Breast epithelium (tissue), 4 donors: ENCODE data around the gene AOPEP. TPM values are rescaled to one million over a fixed set of nuclear protein-coding genes. Genes with fewer than 3 reads are reported as not detected.

Experiments
- DNase-seq, 2 donors: peaks; one replicate each; pipeline ENCODE4 v3.0.0-alpha.2; 2019; ENCODE audit warnings: low spot score in 2 of 2
- H3K27ac ChIP-seq, 2 donors: fragments of 200-600 bp; sonication (generic) in 1 of 2; one replicate each; pipeline ENCODE4 v1.5.1; 2016 to 2019; ENCODE audit warnings: mild to moderate bottlenecking in 1 of 2
- H3K27me3 ChIP-seq, 2 donors: fragments of 200-600 bp; sonication (generic) in 1 of 2; one replicate each; pipeline versions ENCODE4 v1.5.1 to v1.6.0; 2017 to 2019; ENCODE audit warnings: control low read depth in 1 of 2, mild to moderate bottlenecking in 1 of 2
- H3K36me3 ChIP-seq: fragments of 200-600 bp; one replicate; pipeline ENCODE4 v1.5.1; 2019
- H3K4me1 ChIP-seq, 2 donors: fragments of 200-600 bp; sonication (generic); one replicate each; pipeline ENCODE4 v1.5.1; 2016 to 2019; ENCODE audit warnings: control low read depth in 1 of 2
- H3K4me3 ChIP-seq, 3 donors: fragments of 200-600 bp; sonication (generic); 1 replicate in 2 of 3; 2 replicates in 1 of 3; pipeline ENCODE4 v1.5.1; 2016 to 2019; ENCODE audit warnings: mild to moderate bottlenecking in 3 of 3, moderate library complexity in 2 of 3
- H3K9me3 ChIP-seq, 2 donors: fragments of 200-600 bp; sonication (generic) in 1 of 2; one replicate each; pipeline ENCODE4 v1.5.1; 2016 to 2019; ENCODE audit warnings: control low read depth in 1 of 2
- POLR2A ChIP-seq: fragments of 450-650 bp; IDR thresholded peaks from one replicate; pipeline ENCODE4 v1.6.1; 2016; ENCODE audit warnings: antibody characterized with exemption, mild to moderate bottlenecking, moderate library complexity
- POLR2AphosphoS5 ChIP-seq, 3 donors: sonication (generic); formaldehyde crosslinking; IDR thresholded peaks; one replicate each; pipeline ENCODE4 v1.6.1; 2017; ENCODE audit warnings: antibody characterized with exemption in 3 of 3
- intact Hi-C: fragments of 100-400 bp; cut with DNase I; formaldehyde crosslinking; loops from one replicate; pipeline ENCODE4 v1.15.1; 2023; ENCODE audit warnings: low total_unique reads
- total RNA-seq, 3 donors: library from RNA; depleted of rRNA; stranded (reverse); fragments of >200 nt; gene quantifications; one replicate each; pipeline ENCODE4 v1.1.0, GENCODE V29; 2016
- TF ChIP-seq, protein P1 (sequence below), 3 donors: fragments of 450-650 bp; IDR thresholded peaks; one replicate each; pipeline ENCODE4 v1.5.1; 2016 to 2017; ENCODE audit warnings: antibody characterized with exemption in 3 of 3, mild to moderate bottlenecking in 3 of 3, moderate library complexity in 3 of 3

The AOPEP gene
- total RNA-seq, 3 donors from 2014 or later: 15.5 to 94.1 (median 87.5) TPM

DNA sequence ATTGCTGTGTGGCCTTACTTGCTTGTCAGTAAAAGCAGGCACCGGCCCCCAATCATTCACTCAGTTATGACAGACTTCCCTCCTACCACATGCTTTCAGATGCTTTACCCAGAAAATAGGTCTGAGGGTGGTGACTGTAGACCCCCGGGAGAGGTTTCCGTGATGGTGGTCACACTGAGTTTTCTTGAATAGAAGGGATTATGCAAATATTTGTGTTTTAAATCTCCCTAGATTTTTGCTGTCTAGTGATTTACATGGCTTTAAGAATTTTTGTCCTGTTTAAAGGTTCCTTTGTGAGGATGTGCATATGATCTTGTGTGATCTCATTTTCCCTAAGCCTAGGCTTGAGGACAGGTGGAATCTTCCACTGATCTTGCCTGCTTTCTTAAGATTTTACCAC lies 309.3 kb downstream of the AOPEP start:
- no peak for TF ChIP-seq POLR2AphosphoS5 (IDR thresholded peaks at IDR 0.05)
- no peak for TF ChIP-seq POLR2A
- TF ChIP-seq, protein P1, sequence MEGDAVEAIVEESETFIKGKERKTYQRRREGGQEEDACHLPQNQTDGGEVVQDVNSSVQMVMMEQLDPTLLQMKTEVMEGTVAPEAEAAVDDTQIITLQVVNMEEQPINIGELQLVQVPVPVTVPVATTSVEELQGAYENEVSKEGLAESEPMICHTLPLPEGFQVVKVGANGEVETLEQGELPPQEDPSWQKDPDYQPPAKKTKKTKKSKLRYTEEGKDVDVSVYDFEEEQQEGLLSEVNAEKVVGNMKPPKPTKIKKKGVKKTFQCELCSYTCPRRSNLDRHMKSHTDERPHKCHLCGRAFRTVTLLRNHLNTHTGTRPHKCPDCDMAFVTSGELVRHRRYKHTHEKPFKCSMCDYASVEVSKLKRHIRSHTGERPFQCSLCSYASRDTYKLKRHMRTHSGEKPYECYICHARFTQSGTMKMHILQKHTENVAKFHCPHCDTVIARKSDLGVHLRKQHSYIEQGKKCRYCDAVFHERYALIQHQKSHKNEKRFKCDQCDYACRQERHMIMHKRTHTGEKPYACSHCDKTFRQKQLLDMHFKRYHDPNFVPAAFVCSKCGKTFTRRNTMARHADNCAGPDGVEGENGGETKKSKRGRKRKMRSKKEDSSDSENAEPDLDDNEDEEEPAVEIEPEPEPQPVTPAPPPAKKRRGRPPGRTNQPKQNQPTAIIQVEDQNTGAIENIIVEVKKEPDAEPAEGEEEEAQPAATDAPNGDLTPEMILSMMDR (IDR thresholded peaks at IDR 0.05): no peak
- no peak for DNase-seq
- Histone ChIP-seq H3K36me3 (no peaks in the 10 kb centered on the region), H3K27me3 (no peaks in the 10 kb centered on the region), H3K27ac (no peak overlapping the region), H3K4me1 (no peaks in the 10 kb centered on the region), H3K9me3 (no peaks in the 10 kb centered on the region), H3K4me3 (no peak overlapping the region)
- intact Hi-C loops: no loop called here

DNA sequence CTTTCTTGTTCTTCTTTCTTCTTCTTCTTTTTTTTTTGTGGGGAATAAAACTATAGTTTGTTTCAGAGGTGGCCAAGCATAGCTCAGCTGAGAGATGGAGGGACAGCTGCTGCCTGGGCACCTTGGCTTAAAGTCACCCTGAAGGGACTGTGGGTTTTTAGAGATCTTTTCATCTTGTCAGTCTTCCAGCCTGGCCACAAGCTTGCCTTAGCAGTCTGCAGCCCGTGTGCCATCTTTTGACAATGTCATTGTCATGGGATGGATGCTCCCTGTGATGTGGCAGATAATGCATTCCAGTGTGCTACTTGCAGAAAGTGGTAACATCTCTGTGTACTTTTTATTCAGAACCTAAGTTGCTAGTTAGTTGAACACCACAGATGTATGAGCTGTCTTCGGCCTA lies 310.2 kb downstream of the AOPEP start:
- no peak for DNase-seq
- Histone ChIP-seq H3K27ac (no peak overlapping the region), H3K9me3 (no peaks in the 10 kb centered on the region), H3K4me1 (no peaks in the 10 kb centered on the region), H3K4me3 (no peak overlapping the region), H3K36me3 (no peaks in the 10 kb centered on the region), H3K27me3 (no peaks in the 10 kb centered on the region)
- no peak for TF ChIP-seq POLR2AphosphoS5 (IDR thresholded peaks at IDR 0.05)
- TF ChIP-seq, protein P1 (IDR thresholded peaks at IDR 0.05): no peak
- TF ChIP-seq POLR2A: no peak
- intact Hi-C loops: no loop called here

DNA sequence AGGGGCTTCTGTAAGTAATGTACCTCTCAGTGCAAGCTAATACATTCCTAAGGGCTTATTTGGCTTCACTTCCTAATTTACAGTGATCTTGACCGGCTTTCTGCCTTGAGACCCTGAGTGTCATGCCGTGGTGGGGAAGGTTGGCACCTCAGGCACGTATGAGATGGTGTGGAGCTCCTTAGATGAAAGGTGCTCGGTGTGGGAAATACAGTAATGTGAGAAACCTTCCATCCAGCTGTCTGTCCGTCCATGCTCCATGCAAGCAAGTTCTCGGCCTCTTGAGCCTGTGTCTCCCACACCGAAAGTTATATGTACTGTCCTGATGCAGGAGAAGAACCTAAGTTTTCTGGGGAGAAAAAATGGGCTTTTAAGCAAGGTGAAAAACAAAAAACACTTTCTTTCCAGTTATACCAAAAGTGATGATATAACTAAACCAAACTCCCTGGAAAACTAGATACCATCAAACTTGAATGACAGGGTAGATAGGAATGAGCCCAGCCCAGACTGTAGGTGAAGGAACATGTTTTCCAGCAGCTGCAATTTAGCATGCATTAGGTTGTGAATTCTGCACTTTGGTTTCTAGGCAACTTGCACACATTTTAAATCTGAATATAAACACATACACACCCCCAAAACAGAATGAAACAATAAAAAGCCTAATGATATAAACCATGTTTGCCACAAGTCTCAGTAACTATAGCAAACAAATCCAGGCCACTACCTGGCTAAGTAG lies 311.5 kb downstream of the AOPEP start:
- H3K4me3 ChIP-seq: no peak overlapping the region
- DNase-seq: no peak

DNA sequence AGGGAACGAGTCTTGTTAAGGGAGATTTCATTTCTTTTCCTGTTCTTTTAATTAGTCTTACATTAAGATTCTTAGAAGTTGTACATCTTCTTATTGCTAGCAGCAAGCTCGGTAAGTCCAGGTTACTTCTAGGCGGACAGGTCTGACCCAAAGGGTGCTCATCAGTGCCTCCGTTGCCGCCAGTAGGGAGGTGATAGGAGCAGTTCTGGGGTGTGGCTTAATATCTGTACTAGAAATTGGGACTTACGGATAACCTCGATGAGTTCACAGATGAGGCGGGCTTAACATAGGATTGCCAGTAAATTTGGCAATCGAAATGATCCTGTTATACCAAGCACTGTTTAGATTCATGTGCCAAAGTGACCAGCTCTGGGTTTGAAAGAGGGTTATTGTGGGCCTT lies 312.2 kb downstream of the AOPEP start:
- no peaks in the 10 kb centered on the region for H3K27me3 ChIP-seq
- H3K9me3 ChIP-seq: no peaks in the 10 kb centered on the region
- no peak overlapping the region for H3K4me3 ChIP-seq
- H3K36me3 ChIP-seq: no peaks in the 10 kb centered on the region
- intact Hi-C loops: no loop called here
- no peak for TF ChIP-seq POLR2AphosphoS5 (IDR thresholded peaks at IDR 0.05)
- no peak for TF ChIP-seq POLR2A
- TF ChIP-seq, protein P1 (IDR thresholded peaks at IDR 0.05): no peak
- no peaks in the 10 kb centered on the region for H3K4me1 ChIP-seq
- H3K27ac ChIP-seq: no peak overlapping the region
- DNase-seq: no peak

More for the DNA sequence above, 311.5 kb downstream of the AOPEP start:
- H3K27ac ChIP-seq: no peak overlapping the region
- TF ChIP-seq POLR2AphosphoS5 (IDR thresholded peaks at IDR 0.05) (no peak), POLR2A (no peak)
- TF ChIP-seq, protein P1 (IDR thresholded peaks at IDR 0.05): no peak
- H3K9me3 ChIP-seq: no peaks in the 10 kb centered on the region
- H3K36me3 ChIP-seq: no peaks in the 10 kb centered on the region
- no peaks in the 10 kb centered on the region for H3K27me3 ChIP-seq
- intact Hi-C loops: no loop called here
- no peaks in the 10 kb centered on the region for H3K4me1 ChIP-seq

DNA sequence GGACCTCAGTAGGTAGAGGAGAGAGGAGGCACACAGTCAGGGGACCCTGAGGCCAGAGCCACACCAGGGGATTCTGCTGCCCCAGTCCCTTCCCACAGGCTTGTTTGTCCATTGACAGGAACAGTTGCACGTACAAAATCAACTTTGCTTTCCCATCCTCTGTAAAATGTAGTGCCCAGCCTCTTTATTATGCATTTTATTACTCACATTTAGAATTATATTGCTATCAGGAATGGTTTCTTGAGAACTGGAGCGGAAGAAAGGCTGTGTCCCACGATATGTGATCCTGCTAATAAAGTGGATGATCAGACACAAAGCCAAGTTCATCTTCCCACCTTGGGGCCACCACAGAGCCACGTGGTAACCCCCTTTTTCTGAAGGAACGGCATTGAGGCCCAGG lies 313.6 kb downstream of the AOPEP start:
- no peaks in the 10 kb centered on the region for H3K4me1 ChIP-seq
- no peak overlapping the region for H3K27ac ChIP-seq
- intact Hi-C loops: no loop called here

More for the DNA sequence above, 313.6 kb downstream of the AOPEP start:
- TF ChIP-seq, protein P1 (IDR thresholded peaks at IDR 0.05): no peak
- no peak for TF ChIP-seq POLR2A
- TF ChIP-seq POLR2AphosphoS5 (IDR thresholded peaks at IDR 0.05): no peak
- H3K36me3 ChIP-seq: no peaks in the 10 kb centered on the region
- H3K4me3 ChIP-seq: no peak overlapping the region
- no peaks in the 10 kb centered on the region for H3K9me3 ChIP-seq
- no peaks in the 10 kb centered on the region for H3K27me3 ChIP-seq
- DNase-seq: no peak
